HG03442 (cell line): ENCODE data around the gene IZUMO2.

Experiments used
- ATAC-seq: cut with Tn5 transposase; IDR thresholded peaks from one replicate; pipeline ENCODE4 v1.9.1; 2021; ENCODE audit warnings: mild to moderate bottlenecking, moderate library complexity; ENCODE audit not compliant: unreplicated experiment

IZUMO2 gene

GRCh38 chr19:50162988-50163387, at the start of gene IZUMO2:
Gene IZUMO2, minus strand, starts transcription at chr19:50163281. Its CDS starts 87 bp downstream, at chr19:50163194.
- ATAC-seq: no peak

- ATAC-seq: no peak
These were observed 47.3 kb upstream of the IZUMO2 start for GRCh38 chr19:50210425-50210824.

- no peak for ATAC-seq
These were observed 46.0 kb upstream of the IZUMO2 start for GRCh38 chr19:50209131-50209530.

- no peak for ATAC-seq
These were observed 44.6 kb upstream of the IZUMO2 start for GRCh38 chr19:50207730-50208129.

- ATAC-seq: no peak
These were observed 43.1 kb upstream of the IZUMO2 start for GRCh38 chr19:50206191-50206590.

GRCh38 chr19:50205681-50206138, 42.6 kb upstream of the IZUMO2 start:
- ATAC-seq: no peak

- ATAC-seq: no peak
These were observed 42.0 kb upstream of the IZUMO2 start for GRCh38 chr19:50204811-50205675.

GRCh38 chr19:50204081-50204428, 41.0 kb upstream of the IZUMO2 start:
- ATAC-seq: no peak

- ATAC-seq: no peak
These were observed 40.4 kb upstream of the IZUMO2 start, which contains the start of gene MYH14 for GRCh38 chr19:50203281-50204080. Gene MYH14, plus strand, starts transcription at chr19:50203622. Its CDS starts 6,744 bp downstream, at chr19:50210366.

GRCh38 chr19:50202962-50203280, 39.8 kb upstream of the IZUMO2 start:
- ATAC-seq: no peak

GRCh38 chr19:50202386-50202785, 39.3 kb upstream of the IZUMO2 start:
- no peak for ATAC-seq

- ATAC-seq: no peak
These were observed 36.1 kb upstream of the IZUMO2 start for GRCh38 chr19:50199259-50199555.

- no peak for ATAC-seq
These were observed 35.6 kb upstream of the IZUMO2 start for GRCh38 chr19:50198431-50199258.

GRCh38 chr19:50197348-50197747, 34.3 kb upstream of the IZUMO2 start:
- no peak for ATAC-seq

- ATAC-seq: no peak
These were observed 33.3 kb upstream of the IZUMO2 start for GRCh38 chr19:50196322-50196932.

- ATAC-seq: no peak
These were observed 32.1 kb upstream of the IZUMO2 start for GRCh38 chr19:50195224-50195623.

GRCh38 chr19:50192463-50193211, 29.6 kb upstream of the IZUMO2 start:
- no peak for ATAC-seq

- ATAC-seq: no peak
These were observed 28.1 kb upstream of the IZUMO2 start for GRCh38 chr19:50191216-50191615.

- no peak for ATAC-seq
These were observed 27.4 kb upstream of the IZUMO2 start for GRCh38 chr19:50190439-50190891.

- no peak for ATAC-seq
These were observed 26.2 kb upstream of the IZUMO2 start for GRCh38 chr19:50189331-50189730.
